Liver (tissue), 9 donors: ENCODE results near the gene TMEM18. TPM values are rescaled to one million over a fixed set of nuclear protein-coding genes. Genes with fewer than 3 reads are reported as not detected.

Source experiments
- DNase-seq: peaks from one replicate; pipeline ENCODE4 v3.0.0-alpha.2; 2017; ENCODE audit warnings: low spot score
- H3K27ac ChIP-seq, 2 donors: one replicate each; pipeline ENCODE4 v1.7.0; 2013; ENCODE audit warnings: inconsistent platforms in 2 of 2, low read length in 2 of 2, control low read depth in 1 of 2, low read depth in 1 of 2, mild to moderate bottlenecking in 1 of 2
- H3K27me3 ChIP-seq, 4 donors: one replicate each; pipeline versions ENCODE4 v1.6.1 to v1.7.0; 2013; ENCODE audit warnings: low read length in 3 of 4, inconsistent platforms in 1 of 4, mild to moderate bottlenecking in 1 of 4, moderate library complexity in 1 of 4; ENCODE audit not compliant: control insufficient read depth in 4 of 4, insufficient read depth in 4 of 4
- H3K36me3 ChIP-seq, 4 donors: one replicate each; pipeline versions ENCODE4 v1.6.1 to v1.7.0; 2013; ENCODE audit warnings: low read length in 3 of 4, mild to moderate bottlenecking in 3 of 4, low read depth in 1 of 4, moderate library complexity in 1 of 4; ENCODE audit not compliant: control insufficient read depth in 4 of 4, insufficient read depth in 3 of 4
- H3K4me1 ChIP-seq, 4 donors: one replicate each; pipeline versions ENCODE4 v1.6.1 to v1.7.0; 2013; ENCODE audit warnings: low read length in 3 of 4, mild to moderate bottlenecking in 3 of 4, moderate library complexity in 1 of 4; ENCODE audit not compliant: control insufficient read depth in 4 of 4, insufficient read depth in 4 of 4
- H3K4me3 ChIP-seq, 3 donors: one replicate each; pipeline versions ENCODE4 v1.6.1 to v1.7.0; 2013; ENCODE audit warnings: low read length in 3 of 3, control low read depth in 1 of 3, low read depth in 1 of 3, mild to moderate bottlenecking in 1 of 3
- H3K9ac ChIP-seq, 2 donors: one replicate each; pipeline ENCODE4 v1.7.0; 2013; ENCODE audit warnings: low read length in 2 of 2, mild to moderate bottlenecking in 2 of 2, moderate library complexity in 2 of 2, control low read depth in 1 of 2, low read depth in 1 of 2
- H3K9me3 ChIP-seq, 4 donors: one replicate each; pipeline versions ENCODE4 v1.6.1 to v1.7.0; 2013; ENCODE audit warnings: low read length in 3 of 4; ENCODE audit not compliant: control insufficient read depth in 4 of 4
- CTCF ChIP-seq: fragments of 150-350 bp; IDR thresholded peaks from 2 replicates; pipeline ENCODE4 v1.5.1; 2017; ENCODE audit warnings: improper control_type of control experiment, low read depth, low read length; ENCODE audit not compliant: missing input control
- FOXA1 ChIP-seq: IDR thresholded peaks from 2 replicates; pipeline ENCODE4 v1.6.1; 2016; ENCODE audit warnings: antibody characterized with exemption
- HNF4G ChIP-seq: IDR thresholded peaks from 2 replicates; pipeline ENCODE4 v1.6.1; 2016; ENCODE audit warnings: antibody characterized with exemption
- JUND ChIP-seq, 2 donors: IDR thresholded peaks; 2 replicates each; pipeline ENCODE4 v1.6.1; 2016; ENCODE audit warnings: antibody characterized with exemption in 2 of 2
- RAD21 ChIP-seq, 2 donors: IDR thresholded peaks; 2 replicates each; pipeline ENCODE4 v1.6.1; 2016; ENCODE audit warnings: antibody characterized with exemption in 2 of 2, mild to moderate bottlenecking in 2 of 2
- RXRA ChIP-seq, 2 donors: IDR thresholded peaks; 2 replicates each; pipeline ENCODE4 v1.6.1; 2017 to 2018; ENCODE audit warnings: antibody characterized with exemption in 2 of 2, mild to moderate bottlenecking in 1 of 2
- SP1 ChIP-seq: IDR thresholded peaks from 2 replicates; pipeline ENCODE4 v1.6.1; 2018; ENCODE audit warnings: antibody characterized with exemption, mild to moderate bottlenecking
- TAF1 ChIP-seq: conservative IDR thresholded peaks from 2 replicates; pipeline ENCODE4 v1.6.1; 2016; ENCODE audit warnings: antibody characterized with exemption, mild to moderate bottlenecking
- ZBTB33 ChIP-seq: IDR thresholded peaks from 2 replicates; pipeline ENCODE4 v1.6.1; 2016; ENCODE audit warnings: antibody characterized with exemption
- WGBS: extraction: QIAGEN DNeasy Blood & Tissue Kit; methylation state at CpG from one replicate; pipeline ENCODE4 v1.1.7; 2013; 5-methylcytosine and 5-hydroxymethylcytosine counted together
- polyA plus RNA-seq, 2 donors: library from polyadenylated mRNA; stranded (reverse) in 1 of 2; unstranded in 1 of 2; fragments of 200-250 nt in 1 of 2; fragments of >200 nt in 1 of 2; fragmentation: Nextera tagmentation in 1 of 2; extraction: Ambion mirVana in 1 of 2; gene quantifications; one replicate each; pipeline versions ENCODE4 v1.2.1 to v1.2.3, GENCODE V29; 2013 to 2015
- total RNA-seq, 2 donors: library from RNA; depleted of rRNA; stranded (reverse); fragments of >200 nt; gene quantifications; one replicate each; pipeline ENCODE4 v1.2.3, GENCODE V29; 2014
- TF ChIP-seq, protein P1 (sequence below): IDR thresholded peaks from 2 replicates; pipeline ENCODE4 v1.6.1; 2016; ENCODE audit warnings: antibody characterized with exemption, mild to moderate bottlenecking
- donor health status: healthy.
- donor health status: healthy.
- donor health status: healthy.
- donor health status: healthy.
- donor health status: healthy.

The TMEM18 gene
- total and polyA plus RNA-seq, 4 donors: 8.4 to 29.3 (median 10.9) TPM

DNA sequence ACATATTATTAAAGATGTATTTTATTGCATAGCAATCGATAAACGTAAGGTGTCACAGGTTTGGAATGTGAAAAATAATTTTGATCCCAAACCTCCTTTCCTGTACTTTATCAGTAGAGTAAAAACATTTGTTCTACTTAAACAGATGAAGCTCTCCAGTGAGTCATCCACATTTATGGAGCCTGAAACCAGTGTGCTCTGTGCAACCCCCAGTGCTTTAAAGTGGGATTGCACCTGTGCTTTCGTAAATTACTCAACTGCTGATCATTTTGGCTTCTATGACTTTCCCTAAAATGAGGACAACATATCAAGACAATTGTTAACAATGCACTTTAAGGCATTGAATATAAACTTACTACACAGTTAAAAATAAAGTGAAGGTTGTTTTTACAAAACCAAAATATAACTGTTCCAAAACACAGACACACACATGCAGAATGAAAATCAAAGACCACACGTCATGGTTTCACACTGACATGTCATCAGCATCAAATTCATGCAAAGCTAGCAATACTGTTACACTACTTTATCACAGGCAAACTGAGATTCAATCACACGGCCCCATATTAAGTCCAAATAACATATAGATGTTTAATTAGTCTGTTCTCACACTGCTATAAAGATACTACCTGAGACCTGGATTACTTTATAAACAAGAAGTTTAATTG lies 9.7 kb downstream of the TMEM18 start:
- 94% methylated on average over 5 of the region's 5 CpGs for WGBS
- no peaks in the 10 kb centered on the region for H3K4me1 ChIP-seq
- H3K9me3 ChIP-seq: peaks cover 0 to 11% (median 9%) of the 10 kb centered on the region in 4 donors
- TF ChIP-seq, protein P1, sequence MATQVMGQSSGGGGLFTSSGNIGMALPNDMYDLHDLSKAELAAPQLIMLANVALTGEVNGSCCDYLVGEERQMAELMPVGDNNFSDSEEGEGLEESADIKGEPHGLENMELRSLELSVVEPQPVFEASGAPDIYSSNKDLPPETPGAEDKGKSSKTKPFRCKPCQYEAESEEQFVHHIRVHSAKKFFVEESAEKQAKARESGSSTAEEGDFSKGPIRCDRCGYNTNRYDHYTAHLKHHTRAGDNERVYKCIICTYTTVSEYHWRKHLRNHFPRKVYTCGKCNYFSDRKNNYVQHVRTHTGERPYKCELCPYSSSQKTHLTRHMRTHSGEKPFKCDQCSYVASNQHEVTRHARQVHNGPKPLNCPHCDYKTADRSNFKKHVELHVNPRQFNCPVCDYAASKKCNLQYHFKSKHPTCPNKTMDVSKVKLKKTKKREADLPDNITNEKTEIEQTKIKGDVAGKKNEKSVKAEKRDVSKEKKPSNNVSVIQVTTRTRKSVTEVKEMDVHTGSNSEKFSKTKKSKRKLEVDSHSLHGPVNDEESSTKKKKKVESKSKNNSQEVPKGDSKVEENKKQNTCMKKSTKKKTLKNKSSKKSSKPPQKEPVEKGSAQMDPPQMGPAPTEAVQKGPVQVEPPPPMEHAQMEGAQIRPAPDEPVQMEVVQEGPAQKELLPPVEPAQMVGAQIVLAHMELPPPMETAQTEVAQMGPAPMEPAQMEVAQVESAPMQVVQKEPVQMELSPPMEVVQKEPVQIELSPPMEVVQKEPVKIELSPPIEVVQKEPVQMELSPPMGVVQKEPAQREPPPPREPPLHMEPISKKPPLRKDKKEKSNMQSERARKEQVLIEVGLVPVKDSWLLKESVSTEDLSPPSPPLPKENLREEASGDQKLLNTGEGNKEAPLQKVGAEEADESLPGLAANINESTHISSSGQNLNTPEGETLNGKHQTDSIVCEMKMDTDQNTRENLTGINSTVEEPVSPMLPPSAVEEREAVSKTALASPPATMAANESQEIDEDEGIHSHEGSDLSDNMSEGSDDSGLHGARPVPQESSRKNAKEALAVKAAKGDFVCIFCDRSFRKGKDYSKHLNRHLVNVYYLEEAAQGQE: no peak
- no peak for TF ChIP-seq HNF4G
- peak; percentile 50 for TF ChIP-seq CTCF
- TF ChIP-seq RAD21 (IDR thresholded peaks at IDR 0.05): peak in 1 of 2 donors; percentile 53
- peak in 1 of 2 donors; percentile 42 for TF ChIP-seq JUND (IDR thresholded peaks at IDR 0.05)
- no peak for TF ChIP-seq SP1
- no peak for TF ChIP-seq RXRA (IDR thresholded peaks at IDR 0.05)
- no peaks in the 10 kb centered on the region for H3K27me3 ChIP-seq
- peaks cover 13 to 59% (median 37%) of the 10 kb centered on the region in 4 donors for H3K36me3 ChIP-seq
- no peak overlapping the region for H3K9ac ChIP-seq
- DNase-seq: no peak
- H3K4me3 ChIP-seq: no peak overlapping the region
- H3K27ac ChIP-seq: no peak overlapping the region

DNA sequence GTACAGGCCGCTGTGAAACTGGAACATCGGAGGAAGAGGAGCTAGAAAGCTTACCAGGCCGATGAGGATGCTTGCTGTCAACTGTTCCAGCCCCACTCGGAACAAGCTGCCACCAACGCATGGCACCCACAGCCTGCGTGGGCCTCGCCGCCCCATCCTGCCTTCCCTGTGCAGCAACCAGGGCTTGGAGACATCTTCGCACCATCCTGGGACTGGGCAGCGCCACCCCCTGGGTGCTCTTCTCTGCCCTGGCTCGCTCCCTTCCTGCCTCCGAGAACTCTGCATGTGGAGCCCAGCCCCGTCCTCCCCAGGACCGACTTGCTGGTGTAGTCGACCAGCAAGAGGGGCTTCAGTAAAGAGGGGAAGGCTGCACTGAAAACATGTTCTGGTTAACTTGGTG lies 10.8 kb downstream of the TMEM18 start:
- Histone ChIP-seq H3K9me3 (peaks cover 0 to 11% (median 9%) of the 10 kb centered on the region in 4 donors), H3K36me3 (peaks cover 10 to 51% (median 32%) of the 10 kb centered on the region in 4 donors), H3K27me3 (no peaks in the 10 kb centered on the region), H3K4me1 (no peaks in the 10 kb centered on the region), H3K4me3 (no peak overlapping the region), H3K9ac (no peak overlapping the region), H3K27ac (no peak overlapping the region)
- 98% methylated on average over 15 of the region's 15 CpGs for WGBS
- TF ChIP-seq HNF4G (no peak), TAF1 (no peak), CTCF (no peak), FOXA1 (no peak), ZBTB33 (no peak)
- no peak for DNase-seq
